Ovary (tissue), 3 donors: ENCODE data around the gene DHODH.

ENCODE experiments used
- EP300 ChIP-seq: sonication (generic); formaldehyde crosslinking; IDR thresholded peaks from one replicate; pipeline ENCODE4 v1.6.1; 2017; ENCODE audit warnings: antibody characterized with exemption
- TF ChIP-seq, protein P1 (sequence below), 3 donors: fragments of 450-650 bp in 2 of 3; fragments of 200-600 bp in 1 of 3; IDR thresholded peaks; one replicate each; pipeline versions ENCODE4 v1.5.1 to v1.8.0; 2016 to 2022; ENCODE audit warnings: antibody characterized with exemption in 3 of 3, mild to moderate bottlenecking in 1 of 3
- donor health status: DM: no; HTN: no; CAD: no.

DNA sequence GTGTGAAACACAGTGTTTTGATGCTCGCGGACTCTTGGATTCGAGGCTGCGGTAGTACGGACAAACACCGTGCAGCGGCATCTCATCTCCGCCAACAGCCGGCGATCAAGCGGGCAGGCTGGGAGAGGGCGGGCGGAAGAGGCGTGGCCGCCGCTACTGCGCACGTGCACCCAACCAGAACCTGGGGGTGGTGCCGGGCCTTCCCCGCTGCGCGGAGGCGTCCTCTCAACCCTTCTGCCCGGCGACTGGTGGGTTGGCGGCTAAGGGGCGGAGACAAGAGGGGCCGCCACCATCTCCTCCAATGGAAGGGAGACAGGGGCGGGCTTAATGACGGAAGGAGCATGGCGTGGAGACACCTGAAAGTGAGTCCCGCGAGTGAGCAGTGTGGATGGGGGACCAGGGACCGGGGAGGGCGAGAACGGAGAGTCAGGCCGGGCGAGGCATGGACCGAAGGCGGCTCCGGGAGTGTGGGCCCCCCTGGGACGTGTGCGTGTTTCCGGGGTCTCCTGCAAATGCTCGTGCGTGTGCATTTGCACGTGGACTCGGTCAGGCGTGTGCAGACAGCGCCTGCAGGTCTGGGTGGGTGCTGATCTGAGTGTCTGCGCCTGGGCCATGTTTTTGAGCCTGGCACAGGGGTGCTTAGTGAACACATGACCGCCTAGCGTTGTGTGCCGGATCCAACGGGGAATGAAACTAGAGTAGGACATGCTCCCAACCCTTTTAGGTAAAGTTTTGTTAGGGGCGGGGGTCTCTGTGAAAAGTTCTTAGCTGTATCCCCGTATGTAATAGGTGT, at the start of gene DHODH:
- TF ChIP-seq, protein P1, sequence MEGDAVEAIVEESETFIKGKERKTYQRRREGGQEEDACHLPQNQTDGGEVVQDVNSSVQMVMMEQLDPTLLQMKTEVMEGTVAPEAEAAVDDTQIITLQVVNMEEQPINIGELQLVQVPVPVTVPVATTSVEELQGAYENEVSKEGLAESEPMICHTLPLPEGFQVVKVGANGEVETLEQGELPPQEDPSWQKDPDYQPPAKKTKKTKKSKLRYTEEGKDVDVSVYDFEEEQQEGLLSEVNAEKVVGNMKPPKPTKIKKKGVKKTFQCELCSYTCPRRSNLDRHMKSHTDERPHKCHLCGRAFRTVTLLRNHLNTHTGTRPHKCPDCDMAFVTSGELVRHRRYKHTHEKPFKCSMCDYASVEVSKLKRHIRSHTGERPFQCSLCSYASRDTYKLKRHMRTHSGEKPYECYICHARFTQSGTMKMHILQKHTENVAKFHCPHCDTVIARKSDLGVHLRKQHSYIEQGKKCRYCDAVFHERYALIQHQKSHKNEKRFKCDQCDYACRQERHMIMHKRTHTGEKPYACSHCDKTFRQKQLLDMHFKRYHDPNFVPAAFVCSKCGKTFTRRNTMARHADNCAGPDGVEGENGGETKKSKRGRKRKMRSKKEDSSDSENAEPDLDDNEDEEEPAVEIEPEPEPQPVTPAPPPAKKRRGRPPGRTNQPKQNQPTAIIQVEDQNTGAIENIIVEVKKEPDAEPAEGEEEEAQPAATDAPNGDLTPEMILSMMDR (IDR thresholded peaks at IDR 0.05) = no peak
- TF ChIP-seq EP300 = no peak
